OCI-LY7 (cell line): ENCODE results near the gene SYVN1. TPM values are rescaled to one million over a fixed set of nuclear protein-coding genes. Genes with fewer than 3 reads are reported as not detected.

ENCODE experiments used
- BruUV-seq: library from RNA; stranded (reverse); fragments of 400-500 nt; replicated peaks from 2 replicates; lab custom pipeline; 2021; lab: Mats Ljungman, UMichigan
- CTCF ChIA-PET: fragments of 300-600 bp; sonication (Branson Sonifier 250); formaldehyde crosslinking; loops from one replicate; lab custom pipeline; 2022; ENCODE audit warnings: antibody characterized with exemption; ENCODE audit not compliant: unreplicated experiment; lab: Charles Lee
- POLR2A ChIA-PET: fragments of 300-600 bp; sonication (Branson Sonifier 250); formaldehyde crosslinking; loops from one replicate; lab custom pipeline; 2022; ENCODE audit warnings: antibody characterized with exemption; lab: Charles Lee
- DNase-seq: peaks from one replicate; pipeline ENCODE4 v3.0.0-alpha.2; 2015; ENCODE audit warnings: low spot score
- H2AFZ ChIP-seq: fragments of 200-600 bp; sonication (generic), shearing (Covaris generic); 2 replicates; pipeline ENCODE4 v1.6.1; 2014; ENCODE audit warnings: mild to moderate bottlenecking, antibody characterized with exemption, low read length, moderate library complexity
- H3K27ac ChIP-seq: fragments of 200-600 bp; sonication (generic); 2 replicates; pipeline ENCODE4 v1.5.1; 2014; ENCODE audit warnings: mixed run types, low read depth, mild to moderate bottlenecking, moderate library complexity, low read length, inconsistent platforms; ENCODE audit not compliant: poor library complexity, severe bottlenecking
- H3K36me3 ChIP-seq: fragments of 200-600 bp; sonication (generic); 2 replicates; pipeline ENCODE4 v1.6.1; 2014; ENCODE audit warnings: mild to moderate bottlenecking, antibody characterized with exemption, low read length, moderate library complexity, mixed read lengths; ENCODE audit not compliant: insufficient read depth
- H3K4me1 ChIP-seq: fragments of 200-600 bp; sonication (generic); 2 replicates; pipeline ENCODE4 v1.5.1; 2014; ENCODE audit warnings: mild to moderate bottlenecking, low read length; ENCODE audit not compliant: insufficient read depth, poor library complexity, severe bottlenecking
- H3K4me2 ChIP-seq: fragments of 200-600 bp; sonication (generic); 2 replicates; pipeline ENCODE4 v1.6.1; 2014; ENCODE audit warnings: mild to moderate bottlenecking, low read length
- H3K4me3 ChIP-seq: fragments of 200-600 bp; sonication (generic); 2 replicates; pipeline ENCODE4 v1.5.1; 2014; ENCODE audit warnings: mild to moderate bottlenecking, low read depth, low read length; ENCODE audit not compliant: poor library complexity, severe bottlenecking
- H3K79me2 ChIP-seq: fragments of 200-600 bp; sonication (generic); 2 replicates; pipeline ENCODE4 v1.6.1; 2016; ENCODE audit warnings: low read depth, mild to moderate bottlenecking, low read length, moderate library complexity, mixed read lengths; ENCODE audit not compliant: insufficient read depth
- H3K9me2 ChIP-seq: fragments of 200-600 bp; sonication (generic); 2 replicates; pipeline ENCODE4 v1.6.1; 2016; ENCODE audit warnings: mild to moderate bottlenecking, low read length, mixed read lengths; ENCODE audit not compliant: insufficient read depth
- H3K9me3 ChIP-seq: fragments of 200-600 bp; sonication (generic); 2 replicates; pipeline ENCODE4 v1.6.1; 2014; ENCODE audit warnings: mild to moderate bottlenecking, mixed run types, low read length, mixed read lengths
- H4K20me1 ChIP-seq: fragments of 200-600 bp; sonication (generic); 2 replicates; pipeline ENCODE4 v1.6.1; 2014; ENCODE audit warnings: mild to moderate bottlenecking, antibody characterized with exemption, low read length, moderate library complexity, mixed read lengths; ENCODE audit not compliant: insufficient read depth
- EZH2phosphoT487 ChIP-seq: fragments of 200-600 bp; sonication (generic); IDR thresholded peaks from 2 replicates; pipeline ENCODE4 v1.6.1; 2018; ENCODE audit warnings: low read depth, borderline replicate concordance, mild to moderate bottlenecking, mixed run types, antibody characterized with exemption, low read length, moderate library complexity, mixed read lengths
- intact Hi-C: fragments of 100-400 bp; cut with micrococcal nuclease; formaldehyde crosslinking; loops from one replicate; pipeline ENCODE4 v1.10.0; 2022; ENCODE audit not compliant: unreplicated experiment
- total RNA-seq, 2 experiments: library from RNA; depleted of rRNA in 1 of 2; stranded (reverse); fragments of >200 nt in 1 of 2; shearing (Covaris generic) in 1 of 2; gene quantifications; 2 replicates each; pipeline ENCODE4 v1.2.3, GENCODE V29; 2014 to 2022
- TF ChIP-seq, protein P1 (sequence below): fragments of 200-600 bp; sonication (generic); conservative IDR thresholded peaks from 2 replicates; pipeline ENCODE4 v1.5.1; 2014; ENCODE audit warnings: mild to moderate bottlenecking, antibody characterized with exemption, low read length, moderate library complexity, mixed read lengths

SYVN1 gene
- total RNA-seq, 2 experiments from 2014 or later: 134 to 310 TPM

DNA sequence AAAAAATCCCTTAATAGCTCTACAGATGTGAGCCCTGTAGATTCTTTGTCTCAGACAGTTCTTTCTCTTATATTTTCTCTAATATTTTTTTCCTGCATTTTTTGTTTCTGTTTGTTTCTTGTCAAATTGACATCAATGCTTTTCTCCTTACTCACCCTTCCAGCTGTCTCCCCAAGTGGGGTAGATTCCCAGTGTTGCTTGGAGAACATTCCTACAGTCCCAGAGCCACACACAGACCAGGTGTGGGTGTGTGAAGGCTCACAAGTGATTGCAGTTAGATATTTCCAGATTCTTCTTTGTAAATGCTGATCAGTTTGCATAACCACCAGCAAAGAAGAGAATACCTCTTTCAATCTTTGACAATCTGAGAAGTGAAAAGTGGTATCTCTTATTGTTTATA, 30.8 kb downstream of the SYVN1 start:
- POLR2A ChIA-PET: interaction anchor here (1.2 kb wide), 2 partner anchors 20 to 99 kb away, joined by 3 to 4 read pairs; no protein-coding TSS in a partner anchor
- Histone ChIP-seq H3K36me3 (peaks cover 27% of the 10 kb centered on the region), H4K20me1 (no peaks in the 10 kb centered on the region), H2AFZ (no peak overlapping the region), H3K27ac (no peak overlapping the region), H3K79me2 (peaks cover 9% of the 10 kb centered on the region), H3K9me2 (no peaks in the 10 kb centered on the region), H3K4me3 (no peak overlapping the region), H3K4me2 (no peak overlapping the region), H3K4me1 (no peaks in the 10 kb centered on the region), H3K9me3 (no peaks in the 10 kb centered on the region)
- CTCF ChIA-PET: no interaction called here
- intact Hi-C loops: no loop called here
- DNase-seq: no peak
- TF ChIP-seq, protein P1, sequence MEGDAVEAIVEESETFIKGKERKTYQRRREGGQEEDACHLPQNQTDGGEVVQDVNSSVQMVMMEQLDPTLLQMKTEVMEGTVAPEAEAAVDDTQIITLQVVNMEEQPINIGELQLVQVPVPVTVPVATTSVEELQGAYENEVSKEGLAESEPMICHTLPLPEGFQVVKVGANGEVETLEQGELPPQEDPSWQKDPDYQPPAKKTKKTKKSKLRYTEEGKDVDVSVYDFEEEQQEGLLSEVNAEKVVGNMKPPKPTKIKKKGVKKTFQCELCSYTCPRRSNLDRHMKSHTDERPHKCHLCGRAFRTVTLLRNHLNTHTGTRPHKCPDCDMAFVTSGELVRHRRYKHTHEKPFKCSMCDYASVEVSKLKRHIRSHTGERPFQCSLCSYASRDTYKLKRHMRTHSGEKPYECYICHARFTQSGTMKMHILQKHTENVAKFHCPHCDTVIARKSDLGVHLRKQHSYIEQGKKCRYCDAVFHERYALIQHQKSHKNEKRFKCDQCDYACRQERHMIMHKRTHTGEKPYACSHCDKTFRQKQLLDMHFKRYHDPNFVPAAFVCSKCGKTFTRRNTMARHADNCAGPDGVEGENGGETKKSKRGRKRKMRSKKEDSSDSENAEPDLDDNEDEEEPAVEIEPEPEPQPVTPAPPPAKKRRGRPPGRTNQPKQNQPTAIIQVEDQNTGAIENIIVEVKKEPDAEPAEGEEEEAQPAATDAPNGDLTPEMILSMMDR: no peak
- TF ChIP-seq EZH2phosphoT487: no peak
- no TSS peak for BruUV-seq

DNA sequence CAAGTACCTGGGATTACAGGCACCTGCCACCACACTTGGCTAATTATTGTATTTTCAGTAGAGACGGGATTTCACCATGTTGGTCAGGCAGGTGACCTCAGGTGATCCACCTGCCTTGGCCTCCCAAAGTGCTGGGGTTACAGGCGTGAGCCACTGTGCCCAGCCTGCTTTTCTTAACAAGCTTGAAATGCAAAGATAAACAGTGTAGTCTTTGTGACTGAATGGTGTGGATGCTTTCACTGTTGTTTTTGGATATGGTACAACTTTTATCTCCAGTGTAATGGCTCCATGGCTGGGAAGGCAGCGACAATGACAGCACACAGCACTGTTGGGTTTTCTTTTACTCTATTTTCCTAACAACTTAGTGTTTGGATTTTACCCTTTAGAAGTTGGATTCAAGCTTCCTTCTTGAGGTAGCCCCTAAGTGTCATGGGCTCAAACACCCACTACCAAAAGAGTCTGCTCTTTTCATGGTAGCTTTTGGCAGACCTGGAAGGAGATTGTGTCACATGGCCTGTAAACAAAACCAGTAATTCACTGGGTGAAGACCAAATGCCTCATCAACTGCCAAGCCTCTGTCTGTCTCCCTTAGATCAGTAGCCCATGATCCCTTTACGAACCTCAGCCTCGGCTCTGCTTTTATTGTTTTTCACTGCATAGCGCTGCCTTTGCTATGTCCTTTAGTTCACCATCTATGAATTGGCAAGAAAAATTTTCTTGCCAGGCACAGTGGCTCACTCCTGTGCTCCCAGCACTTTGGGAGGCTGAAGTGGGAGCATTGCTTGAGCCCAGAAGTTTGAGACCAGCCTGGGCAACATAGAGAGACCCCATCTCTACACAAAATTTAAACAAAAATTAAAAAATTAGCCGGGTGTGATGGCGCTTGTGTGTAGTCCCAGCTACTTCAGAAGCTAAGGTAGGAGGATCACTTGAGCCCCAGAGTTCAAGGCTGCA, 31.9 kb downstream of the SYVN1 start:
- H3K36me3 ChIP-seq: peaks cover 38% of the 10 kb centered on the region
- no peak overlapping the region for H2AFZ ChIP-seq
- no peak for DNase-seq
- CTCF ChIA-PET: interaction anchor here (0.6 kb wide), 1 partner anchor 147 kb away, joined by 3 read pairs; no protein-coding TSS in a partner anchor
- H3K4me3 ChIP-seq: no peak overlapping the region
- POLR2A ChIA-PET: interaction anchor here (1.2 kb wide), 2 partner anchors 19 to 98 kb away, joined by 3 to 4 read pairs; no protein-coding TSS in a partner anchor
- no peaks in the 10 kb centered on the region for H4K20me1 ChIP-seq
- peaks cover 18% of the 10 kb centered on the region for H3K79me2 ChIP-seq
- no peak for TF ChIP-seq EZH2phosphoT487
- TF ChIP-seq, protein P1: no peak
- no TSS peak for BruUV-seq
- no peaks in the 10 kb centered on the region for H3K9me2 ChIP-seq
- H3K9me3 ChIP-seq: no peaks in the 10 kb centered on the region
- intact Hi-C loops: no loop called here
- H3K4me1 ChIP-seq: peaks cover under 1% of the 10 kb centered on the region
- H3K4me2 ChIP-seq: no peak overlapping the region
- H3K27ac ChIP-seq: no peak overlapping the region
